Measurements from ENCODE around the gene LEAP2. TPM values are rescaled to one million over a fixed set of nuclear protein-coding genes. Genes with fewer than 3 reads are reported as not detected.

The LEAP2 gene
- total RNA-seq, 4 donors from 2014 or later, result 0.21 to 9.1 (median 1.7) TPM

DNA sequence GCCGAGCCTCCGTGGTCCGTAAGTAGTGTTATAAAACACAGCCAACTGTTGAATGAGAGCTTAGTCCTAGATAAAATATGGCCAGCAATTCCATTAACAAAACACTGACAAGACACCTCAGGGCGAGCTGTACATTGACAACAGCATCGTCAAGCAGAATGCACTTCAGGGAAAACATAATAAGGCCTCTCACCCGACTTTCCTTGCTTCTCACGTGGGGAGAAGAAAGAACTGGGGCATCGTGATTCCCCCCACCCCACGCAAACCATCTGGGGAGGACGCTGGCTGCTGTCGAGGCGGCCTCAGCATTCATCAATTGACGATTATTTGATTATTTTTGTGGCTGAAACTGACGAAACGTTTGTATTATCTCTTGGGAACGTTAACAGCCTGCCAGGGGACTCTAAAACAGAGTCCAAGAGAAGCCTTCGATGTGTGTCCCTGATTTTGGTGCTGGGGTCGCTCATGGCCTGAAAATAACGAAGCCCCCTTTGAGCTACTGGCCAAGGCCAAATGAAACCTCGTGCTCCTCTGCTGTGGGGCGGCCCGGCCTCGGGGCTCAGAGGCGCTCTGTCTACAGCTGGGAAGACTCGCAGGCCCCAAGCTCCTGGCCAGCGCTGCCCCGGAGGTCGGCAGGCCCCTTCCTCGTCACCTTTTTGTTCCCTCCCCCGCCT is 7.7 kb upstream of the LEAP2 start:
- no peak for DNase-seq (ENCODE audit: low spot score in 2 of 2)
- Histone ChIP-seq H3K27me3 (no peaks in the 10 kb centered on the region), H3K4me3 (peak overlapping the region; percentile 96), H3K36me3 (peaks cover 24% of the 10 kb centered on the region), H3K4me1 (peaks cover 25% of the 10 kb centered on the region), H3K9me3 (no peaks in the 10 kb centered on the region), H3K27ac (peak overlapping the region; percentile 95)
- WGBS, result 22% methylated on average over 30 of the region's 30 CpGs
- TF ChIP-seq POLR2A (IDR thresholded peaks at IDR 0.05) (no peak), EP300 (IDR thresholded peaks at IDR 0.05) (no peak), CTCF (IDR thresholded peaks at IDR 0.05) (no peak), POLR2AphosphoS5 (IDR thresholded peaks at IDR 0.05) (no peak)

GRCh38 chr5:132866342-132867045 is 7.0 kb upstream of the LEAP2 start, which contains the start of the genes GDF9 and UQCRQ:
TSS of gene GDF9 (minus strand) at chr5:132866469. CDS start at chr5:132864533, 1,936 bp downstream.
TSS of gene UQCRQ (plus strand) at chr5:132866642. CDS start at chr5:132866882, 240 bp downstream.
- H3K9me3 ChIP-seq, result no peaks in the 10 kb centered on the region
- peaks cover 25% of the 10 kb centered on the region for H3K4me1 ChIP-seq
- H3K27ac ChIP-seq, result peak within 1 kb of the TSS; percentile 95
- peak within 1 kb of the TSS; percentile 96 for H3K4me3 ChIP-seq
- peak; percentile 97 for DNase-seq (ENCODE audit: low spot score in 2 of 2)
- no peaks in the 10 kb centered on the region for H3K27me3 ChIP-seq
- peaks cover 24% of the 10 kb centered on the region for H3K36me3 ChIP-seq
- under 1% methylated on average over 20 of the region's 55 CpGs for WGBS
- TF ChIP-seq POLR2A (IDR thresholded peaks at IDR 0.05), result peak; percentile 70 to 74
- TF ChIP-seq CTCF (IDR thresholded peaks at IDR 0.05), result no peak
- TF ChIP-seq POLR2AphosphoS5 (IDR thresholded peaks at IDR 0.05), result peak; percentile 60 to 73 (median 70)
- TF ChIP-seq EP300 (IDR thresholded peaks at IDR 0.05), result no peak

DNA sequence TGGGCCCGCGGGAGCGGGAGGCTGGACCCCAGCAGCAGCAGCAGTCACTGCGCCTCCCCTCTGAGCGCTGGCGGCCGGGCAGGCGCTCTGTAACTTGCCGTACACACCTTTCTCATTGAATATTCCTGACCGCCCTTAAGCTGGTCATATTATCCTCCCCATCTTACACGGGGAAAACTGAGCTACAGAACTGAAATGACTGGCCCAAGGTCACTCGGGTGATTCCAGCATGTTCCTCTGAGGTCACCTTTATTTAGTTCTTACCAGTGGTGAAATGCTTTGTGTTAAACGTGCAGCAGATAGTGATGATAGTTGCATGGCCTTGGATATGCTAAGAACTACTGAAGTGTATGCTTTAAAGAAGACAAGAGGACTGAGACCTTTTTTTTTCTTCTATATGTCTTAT is 6.4 kb upstream of the LEAP2 start:
- Histone ChIP-seq H3K27ac (peak overlapping the region; percentile 95), H3K4me1 (peaks cover 25% of the 10 kb centered on the region), H3K9me3 (no peaks in the 10 kb centered on the region), H3K27me3 (no peaks in the 10 kb centered on the region), H3K4me3 (peak overlapping the region; percentile 96), H3K36me3 (peaks cover 27% of the 10 kb centered on the region)
- TF ChIP-seq POLR2A (IDR thresholded peaks at IDR 0.05) (no peak), CTCF (IDR thresholded peaks at IDR 0.05) (no peak), POLR2AphosphoS5 (IDR thresholded peaks at IDR 0.05) (no peak), EP300 (IDR thresholded peaks at IDR 0.05) (no peak)
- no peak for DNase-seq (ENCODE audit: low spot score in 2 of 2)
- 2% methylated on average over 11 of the region's 13 CpGs for WGBS

DNA sequence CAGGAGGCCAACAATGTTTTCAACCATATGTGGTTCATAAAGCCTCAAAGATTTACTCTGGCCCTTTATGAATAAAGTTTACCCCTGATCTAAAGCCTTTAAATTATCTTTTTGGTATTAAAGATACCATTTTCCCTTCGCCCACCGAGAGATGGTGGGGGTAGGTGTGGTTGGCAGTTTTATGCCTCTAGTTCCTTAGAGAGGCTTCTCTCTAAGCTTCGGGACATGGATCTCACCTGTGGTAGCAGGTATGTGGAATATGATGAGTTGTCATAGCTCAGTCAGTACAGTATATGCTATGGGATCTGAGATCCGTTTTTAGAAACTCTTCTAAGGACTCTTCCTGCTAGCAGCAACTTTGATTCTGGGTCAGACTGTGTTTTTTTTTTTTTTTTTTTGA is 4.7 kb upstream of the LEAP2 start:
- WGBS, result 73% methylated on average over 4 of the region's 4 CpGs
- TF ChIP-seq EP300 (IDR thresholded peaks at IDR 0.05) (no peak), POLR2AphosphoS5 (IDR thresholded peaks at IDR 0.05) (no peak), CTCF (IDR thresholded peaks at IDR 0.05) (no peak), POLR2A (IDR thresholded peaks at IDR 0.05) (no peak)
- Histone ChIP-seq H3K27ac (no peak overlapping the region), H3K27me3 (no peaks in the 10 kb centered on the region), H3K4me1 (peaks cover 25% of the 10 kb centered on the region), H3K4me3 (no peak overlapping the region), H3K9me3 (no peaks in the 10 kb centered on the region), H3K36me3 (peaks cover 31% of the 10 kb centered on the region)
- DNase-seq (ENCODE audit: low spot score in 2 of 2), result no peak

DNA sequence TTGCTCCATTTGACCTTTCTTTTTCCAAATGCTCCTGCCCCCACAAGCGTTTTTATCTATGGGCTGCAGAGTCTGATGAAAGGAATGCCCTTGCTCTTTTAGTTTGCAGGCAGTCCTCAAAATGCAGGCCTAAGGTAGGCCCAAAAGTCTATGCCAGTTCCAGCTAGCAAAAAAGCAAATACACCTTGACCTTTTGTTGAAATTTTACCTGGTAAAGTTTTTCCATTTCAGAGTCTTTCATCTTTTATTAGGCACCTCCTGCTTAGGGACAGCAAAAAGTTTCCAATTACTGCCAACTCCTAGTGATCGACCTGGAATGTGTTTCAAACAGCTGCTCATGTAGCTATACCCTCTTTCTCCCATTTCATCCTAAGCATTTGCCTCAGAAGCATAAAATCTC is 2.7 kb upstream of the LEAP2 start:
- Histone ChIP-seq H3K4me3 (no peak overlapping the region), H3K36me3 (peaks cover 34% of the 10 kb centered on the region), H3K9me3 (no peaks in the 10 kb centered on the region), H3K27me3 (no peaks in the 10 kb centered on the region), H3K27ac (no peak overlapping the region), H3K4me1 (peaks cover 19% of the 10 kb centered on the region)
- 76% methylated on average over 2 of the region's 2 CpGs for WGBS
- no peak for DNase-seq (ENCODE audit: low spot score in 2 of 2)
- TF ChIP-seq CTCF (IDR thresholded peaks at IDR 0.05) (no peak), POLR2AphosphoS5 (IDR thresholded peaks at IDR 0.05) (no peak), EP300 (IDR thresholded peaks at IDR 0.05) (no peak), POLR2A (IDR thresholded peaks at IDR 0.05) (no peak)
